HT-29 (cell line): Measurements from ENCODE around the gene VRK1. TPM values are rescaled to one million over a fixed set of nuclear protein-coding genes. Genes with fewer than 3 reads are reported as not detected.
"Not testable (repeated sequence)": the region's sequence is repeated elsewhere in the genome, so short reads cannot be mapped to it uniquely, and the experiment has no call there.

ENCODE experiments used
- DNase-seq: peaks from one replicate; pipeline ENCODE4 v3.0.0-alpha.2; 2015; ENCODE audit warnings: low spot score
- total RNA-seq: library from RNA; depleted of rRNA; stranded (reverse); fragments of >200 nt; shearing (Covaris generic); gene quantifications from 2 replicates; pipeline ENCODE4 v1.2.3, GENCODE V29; 2014

Gene VRK1
- total RNA-seq, 1 experiment from 2014 or later, result 14.6 TPM

- DNase-seq, result peak; percentile 30
Observed at GRCh38 chr14:96876747-96877146, 79.6 kb downstream of the VRK1 start.

- no peak for DNase-seq
Observed at GRCh38 chr14:96881713-96882112, 84.5 kb downstream of the VRK1 start.

GRCh38 chr14:96883974-96884373, 86.8 kb downstream of the VRK1 start:
- DNase-seq, result not testable (repeated sequence)

- DNase-seq, result no peak
Observed at GRCh38 chr14:96888158-96888557, 91.0 kb downstream of the VRK1 start.

- DNase-seq, result no peak
Observed at GRCh38 chr14:96888593-96888992, 91.4 kb downstream of the VRK1 start.

GRCh38 chr14:96889091-96889490, 91.9 kb downstream of the VRK1 start:
- DNase-seq, result no peak

- DNase-seq, result no peak
Observed at GRCh38 chr14:96893966-96894622, 96.9 kb downstream of the VRK1 start.

GRCh38 chr14:96894966-96895365, 97.8 kb downstream of the VRK1 start:
- no peak for DNase-seq

- no peak for DNase-seq
Observed at GRCh38 chr14:96895658-96896271, 98.6 kb downstream of the VRK1 start.

GRCh38 chr14:96897184-96897583, 100.0 kb downstream of the VRK1 start:
- DNase-seq, result no peak

- no peak for DNase-seq
Observed at GRCh38 chr14:96901227-96901626, 104.0 kb downstream of the VRK1 start.

- DNase-seq, result no peak
Observed at GRCh38 chr14:96902004-96902403, 104.8 kb downstream of the VRK1 start.

- DNase-seq, result no peak
Observed at GRCh38 chr14:96903444-96904023, 106.4 kb downstream of the VRK1 start.

- no peak for DNase-seq
Observed at GRCh38 chr14:96904201-96904600, 107.0 kb downstream of the VRK1 start.

- no peak for DNase-seq
Observed at GRCh38 chr14:96905065-96905464, 107.9 kb downstream of the VRK1 start.

- DNase-seq, result no peak
Observed at GRCh38 chr14:96905825-96906224, 108.6 kb downstream of the VRK1 start.

- DNase-seq, result no peak
Observed at GRCh38 chr14:96906434-96906833, 109.3 kb downstream of the VRK1 start.

GRCh38 chr14:96909841-96910364, 112.7 kb downstream of the VRK1 start:
- DNase-seq, result no peak

GRCh38 chr14:96911499-96912149, 114.4 kb downstream of the VRK1 start:
- DNase-seq, result no peak

- no peak for DNase-seq
Observed at GRCh38 chr14:96914571-96915128, 117.5 kb downstream of the VRK1 start.

- no peak for DNase-seq
Observed at GRCh38 chr14:96915478-96915877, 118.3 kb downstream of the VRK1 start.

- DNase-seq, result no peak
Observed at GRCh38 chr14:96916751-96917150, 119.6 kb downstream of the VRK1 start.
